B cell (primary cell): ENCODE data around the gene SKIC8. TPM values are rescaled to one million over a fixed set of nuclear protein-coding genes. Genes with fewer than 3 reads are reported as not detected.

Experiments
- ATAC-seq: fragments of 200-7000 bp; cut with Tn5 transposase; one replicate; pipeline ENCODE4 v1.10.0; 2021; ENCODE audit warnings: low read depth, mild to moderate bottlenecking, moderate number of reproducible peaks, moderate library complexity
- CTCF ChIA-PET: fragments of 350-600 bp; sonication (Branson Sonifier 250); formaldehyde crosslinking; loops from one replicate; lab custom pipeline; 2021; ENCODE audit warnings: antibody characterized with exemption, inconsistent platforms; lab: Charles Lee
- POLR2A ChIA-PET: fragments of 350-600 bp; sonication (Branson Sonifier 250); formaldehyde crosslinking; loops from one replicate; lab custom pipeline; 2021; ENCODE audit warnings: antibody characterized with exemption; lab: Charles Lee
- DNase-seq: peaks from one replicate; pipeline ENCODE4 v3.0.0; 2013
- H2AFZ ChIP-seq: 2 replicates; pipeline ENCODE4 v1.6.1; 2012; ENCODE audit warnings: mild to moderate bottlenecking, low read depth, low read length; ENCODE audit not compliant: insufficient read depth, poor library complexity, severe bottlenecking
- H3K27ac ChIP-seq, 2 donors: 1 replicate in 1 of 2; 2 replicates in 1 of 2; pipeline ENCODE4 v1.5.1; 2012 to 2013; ENCODE audit warnings: low read length in 2 of 2, mild to moderate bottlenecking in 2 of 2, moderate library complexity in 1 of 2
- H3K27me3 ChIP-seq, 4 experiments: fragments of 200-600 bp in 1 of 4; sonication (generic) in 1 of 4; replicated peaks in 1 of 4; 1 replicate in 2 of 4; 2 replicates in 2 of 4; pipeline versions ENCODE4 v1.6.1 to v1.7.0; 2013 to 2016; ENCODE audit warnings: low read length in 3 of 4, mild to moderate bottlenecking in 2 of 4, mixed read lengths in 1 of 4, moderate library complexity in 1 of 4; ENCODE audit not compliant: insufficient read depth in 4 of 4, control insufficient read depth in 3 of 4; ENCODE audit errors: control extremely low read depth in 1 of 4
- H3K36me3 ChIP-seq, 2 experiments: replicated peaks in 1 of 2; 1 replicate in 1 of 2; 2 replicates in 1 of 2; pipeline versions ENCODE4 v1.6.1 to v1.7.1; 2013; ENCODE audit warnings: low read length in 1 of 2; ENCODE audit not compliant: insufficient read depth in 2 of 2, control insufficient read depth in 1 of 2; ENCODE audit errors: control extremely low read depth in 1 of 2, extremely low read depth in 1 of 2
- H3K4me1 ChIP-seq, 2 donors: fragments of 200-600 bp in 1 of 2; sonication (generic) in 1 of 2; 1 replicate in 1 of 2; 2 replicates in 1 of 2; pipeline versions ENCODE4 v1.5.1 to v1.6.1; 2013 to 2017; ENCODE audit warnings: low read length in 2 of 2; ENCODE audit not compliant: control insufficient read depth in 2 of 2, insufficient read depth in 2 of 2
- H3K4me2 ChIP-seq: replicated peaks from 2 replicates; pipeline ENCODE3; 2012; ENCODE audit warnings: mild to moderate bottlenecking, low read depth, low read length; ENCODE audit not compliant: poor library complexity, severe bottlenecking
- H3K4me3 ChIP-seq, 5 experiments: fragments of 200-600 bp in 1 of 5; sonication (generic) in 1 of 5; 1 replicate in 3 of 5; 2 replicates in 2 of 5; pipeline versions ENCODE4 v1.5.1 to v1.7.0; 2011 to 2016; ENCODE audit warnings: low read length in 4 of 5, mild to moderate bottlenecking in 4 of 5, low read depth in 2 of 5, control low read depth in 1 of 5, moderate library complexity in 1 of 5; ENCODE audit not compliant: insufficient read depth in 1 of 5; ENCODE audit errors: control extremely low read depth in 1 of 5, extremely low read depth in 1 of 5
- H3K79me2 ChIP-seq: fragments of 200-600 bp; sonication (generic); one replicate; pipeline ENCODE4 v1.6.0; 2016; ENCODE audit warnings: low read length; ENCODE audit not compliant: control insufficient read depth, insufficient read depth
- H3K9ac ChIP-seq: fragments of 200-600 bp; sonication (generic); 2 replicates; pipeline ENCODE4 v1.6.1; 2017; ENCODE audit warnings: mild to moderate bottlenecking, low read length, moderate library complexity
- H3K9me3 ChIP-seq, 3 donors: one replicate each; pipeline versions ENCODE4 v1.6.1 to v1.7.1; 2013; ENCODE audit warnings: low read length in 2 of 3; ENCODE audit not compliant: control insufficient read depth in 2 of 3, insufficient read depth in 1 of 3; ENCODE audit errors: control extremely low read depth in 1 of 3
- H4K20me1 ChIP-seq: 2 replicates; pipeline ENCODE4 v1.6.0; 2012; ENCODE audit warnings: mild to moderate bottlenecking, low read length; ENCODE audit not compliant: insufficient read depth, control insufficient read depth, poor library complexity, severe bottlenecking
- H3K27ac Mint-ChIP-seq: one replicate; pipeline ENCODE4 v1.8.0; 2021; ENCODE audit warnings: mixed read lengths
- H3K27me3 Mint-ChIP-seq: one replicate; pipeline ENCODE4 v1.8.0; 2021; ENCODE audit warnings: mixed read lengths
- H3K4me1 Mint-ChIP-seq: one replicate; pipeline ENCODE4 v1.8.0; 2021; ENCODE audit warnings: mixed read lengths
- H3K4me3 Mint-ChIP-seq: one replicate; pipeline ENCODE4 v1.8.0; 2021; ENCODE audit warnings: mixed read lengths
- H3K9me3 Mint-ChIP-seq: one replicate; pipeline ENCODE4 v1.8.0; 2022; ENCODE audit warnings: mixed read lengths; ENCODE audit not compliant: insufficient read depth
- EZH2 ChIP-seq: IDR thresholded peaks from 2 replicates; pipeline ENCODE4 v1.6.1; 2012; ENCODE audit warnings: borderline replicate concordance, low read depth, mild to moderate bottlenecking, moderate library complexity, low read length; ENCODE audit not compliant: insufficient read depth, poor library complexity, severe bottlenecking
- WGBS: methylation state at CpG from one replicate; pipeline ENCODE4 v1.1.5; 2013; ENCODE audit warnings: missing lambda C conversion rate; ENCODE audit not compliant: insufficient coverage; 5-methylcytosine and 5-hydroxymethylcytosine counted together
- intact Hi-C: fragments of 100-400 bp; cut with micrococcal nuclease; formaldehyde crosslinking; loops from one replicate; pipeline ENCODE4 v1.10.0; 2022
- polyA plus RNA-seq: library from polyadenylated mRNA; depleted of rRNA; stranded (reverse); fragments of >200 nt; gene quantifications from 2 replicates; pipeline ENCODE4 v1.2.3, GENCODE V29; 2012
- total RNA-seq, 2 donors: library from RNA; stranded (reverse); fragments of 120-200 nt in 1 of 2; gene quantifications; 1 replicate in 1 of 2; 2 replicates in 1 of 2; pipeline versions ENCODE4 v1.2.3 to v1.2.4, GENCODE V29; 2013 to 2022
- TF ChIP-seq, protein P1 (sequence below): fragments of 200-600 bp; IDR thresholded peaks from one replicate; pipeline ENCODE4 v1.8.0; 2022; ENCODE audit warnings: antibody characterized with exemption, mild to moderate bottlenecking

The SKIC8 gene
- total and polyA plus RNA-seq, 2 donors (not counting 1 experiment from before 2014, with no cell fraction given) = 31.9 to 40.2 TPM

GRCh38 chr15:78339559-78339958 is 40.1 kb upstream of the SKIC8 start:
- H3K4me3 Mint-ChIP-seq = no peak overlapping the region
- H3K27ac Mint-ChIP-seq = no peak overlapping the region
- no peak overlapping the region for H3K27ac ChIP-seq
- peaks cover 46% of the 10 kb centered on the region for H3K27me3 Mint-ChIP-seq
- ATAC-seq (no peak), DNase-seq (no peak)
- POLR2A ChIA-PET = no interaction called here
- peaks cover 4 to 7% of the 10 kb centered on the region in 2 donors for H3K4me1 ChIP-seq
- no peaks in the 10 kb centered on the region for H3K9me3 ChIP-seq
- peaks cover 8% of the 10 kb centered on the region for H3K4me1 Mint-ChIP-seq
- no peak overlapping the region for H3K9ac ChIP-seq
- H2AFZ ChIP-seq = no peak overlapping the region
- intact Hi-C loops = no loop called here
- no peaks in the 10 kb centered on the region for H4K20me1 ChIP-seq
- WGBS = 29% methylated on average over 11 of the region's 17 CpGs
- H3K4me2 ChIP-seq = no peak overlapping the region
- CTCF ChIA-PET = no interaction called here
- H3K79me2 ChIP-seq = no peaks in the 10 kb centered on the region
- H3K27me3 ChIP-seq = peaks cover 0 to 32% (median 16%) of the 10 kb centered on the region in 4 experiments
- no peak overlapping the region for H3K4me3 ChIP-seq
- no peak for TF ChIP-seq EZH2
- TF ChIP-seq, protein P1, sequence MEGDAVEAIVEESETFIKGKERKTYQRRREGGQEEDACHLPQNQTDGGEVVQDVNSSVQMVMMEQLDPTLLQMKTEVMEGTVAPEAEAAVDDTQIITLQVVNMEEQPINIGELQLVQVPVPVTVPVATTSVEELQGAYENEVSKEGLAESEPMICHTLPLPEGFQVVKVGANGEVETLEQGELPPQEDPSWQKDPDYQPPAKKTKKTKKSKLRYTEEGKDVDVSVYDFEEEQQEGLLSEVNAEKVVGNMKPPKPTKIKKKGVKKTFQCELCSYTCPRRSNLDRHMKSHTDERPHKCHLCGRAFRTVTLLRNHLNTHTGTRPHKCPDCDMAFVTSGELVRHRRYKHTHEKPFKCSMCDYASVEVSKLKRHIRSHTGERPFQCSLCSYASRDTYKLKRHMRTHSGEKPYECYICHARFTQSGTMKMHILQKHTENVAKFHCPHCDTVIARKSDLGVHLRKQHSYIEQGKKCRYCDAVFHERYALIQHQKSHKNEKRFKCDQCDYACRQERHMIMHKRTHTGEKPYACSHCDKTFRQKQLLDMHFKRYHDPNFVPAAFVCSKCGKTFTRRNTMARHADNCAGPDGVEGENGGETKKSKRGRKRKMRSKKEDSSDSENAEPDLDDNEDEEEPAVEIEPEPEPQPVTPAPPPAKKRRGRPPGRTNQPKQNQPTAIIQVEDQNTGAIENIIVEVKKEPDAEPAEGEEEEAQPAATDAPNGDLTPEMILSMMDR = no peak
- no peaks in the 10 kb centered on the region for H3K9me3 Mint-ChIP-seq
- H3K36me3 ChIP-seq = no peaks in the 10 kb centered on the region

- Histone ChIP-seq H3K9ac (no peak overlapping the region), H3K4me2 (no peak overlapping the region), H3K79me2 (no peaks in the 10 kb centered on the region), H3K4me1 (peaks cover 4 to 7% of the 10 kb centered on the region in 2 donors), H3K9me3 (no peaks in the 10 kb centered on the region), H3K27me3 (peaks cover 0 to 32% (median 16%) of the 10 kb centered on the region in 4 experiments), H2AFZ (no peak overlapping the region), H3K36me3 (no peaks in the 10 kb centered on the region), H4K20me1 (no peaks in the 10 kb centered on the region), H3K4me3 (no peak overlapping the region), H3K27ac (no peak overlapping the region)
- Mint-ChIP-seq H3K27me3 (peaks cover 44% of the 10 kb centered on the region), H3K9me3 (no peaks in the 10 kb centered on the region), H3K4me3 (no peak overlapping the region), H3K27ac (no peak overlapping the region), H3K4me1 (peaks cover 8% of the 10 kb centered on the region)
- TF ChIP-seq, protein P1 = no peak
- no peak for TF ChIP-seq EZH2
- no peak for ATAC-seq
- 84% methylated on average over 4 of the region's 7 CpGs for WGBS
- intact Hi-C loops = no loop called here
- ChIA-PET CTCF (no interaction called here), POLR2A (no interaction called here)
- DNase-seq = no peak
These were observed 39.4 kb upstream of the SKIC8 start for GRCh38 chr15:78338781-78339180.
